SK-N-SH (cell line): Measurements from ENCODE around the gene RIN3. TPM values are rescaled to one million over a fixed set of nuclear protein-coding genes. Genes with fewer than 3 reads are reported as not detected.
A peak's percentile ranks its signal among the peaks of the same experiment; 100 is the strongest.

Experiments used
- CTCF ChIA-PET: fragments of 300-600, 350-600 bp; formaldehyde crosslinking; extraction: SDS; loops from one replicate; lab custom pipeline; 2021; lab: Yijun Ruan, JAX
- POLR2A ChIA-PET: fragments of 350-600 bp; sonication (Branson Sonifier 250); formaldehyde crosslinking; extraction: SDS; loops from one replicate; lab custom pipeline; 2020; ENCODE audit warnings: antibody characterized with exemption, inconsistent platforms; lab: Yijun Ruan, JAX
- DNase-seq: peaks from one replicate; pipeline ENCODE4 v3.0.0; 2012
- H2AFZ ChIP-seq: fragments of 200-600 bp; sonication (generic); 2 replicates; pipeline ENCODE4 v1.8.1; 2016; ENCODE audit warnings: antibody characterized with exemption, mild to moderate bottlenecking, low read depth
- H3F3A ChIP-seq: fragments of 200-600 bp; sonication (generic); replicated peaks from 2 replicates; pipeline ENCODE3; 2016; ENCODE audit warnings: antibody characterized with exemption, mild to moderate bottlenecking; ENCODE audit not compliant: insufficient read depth
- H3K27ac ChIP-seq, 2 experiments: fragments of 200-500 bp in 1 of 2; fragments of 200-600 bp in 1 of 2; sonication (Bioruptor generic) in 1 of 2; sonication (generic), shearing (Covaris generic) in 1 of 2; 2 replicates each; pipeline versions ENCODE4 v1.5.1 to v1.6.1; 2014 to 2016; ENCODE audit warnings: low read depth in 2 of 2, inconsistent platforms in 1 of 2, low read length in 1 of 2, mild to moderate bottlenecking in 1 of 2, mixed read lengths in 1 of 2
- H3K27me3 ChIP-seq: fragments of 200-600 bp; sonication (generic), shearing (Covaris generic); 2 replicates; pipeline ENCODE4 v1.6.1; 2016; ENCODE audit warnings: mixed run types; ENCODE audit not compliant: insufficient read depth
- H3K36me3 ChIP-seq, 2 experiments: fragments of 200-500 bp in 1 of 2; fragments of 200-600 bp in 1 of 2; sonication (Bioruptor generic) in 1 of 2; sonication (generic) in 1 of 2; replicated peaks in 1 of 2; 2 replicates each; pipeline versions ENCODE3 to v1.5.1; 2014 to 2016; ENCODE audit warnings: low read length in 1 of 2, mild to moderate bottlenecking in 1 of 2; ENCODE audit not compliant: insufficient read depth in 2 of 2, control insufficient read depth in 1 of 2
- H3K4me1 ChIP-seq, 2 experiments: fragments of 200-500 bp in 1 of 2; fragments of 200-600 bp in 1 of 2; sonication (Bioruptor generic) in 1 of 2; sonication (generic), shearing (Covaris generic) in 1 of 2; 2 replicates each; pipeline versions ENCODE4 v1.5.1 to v1.6.1; 2014 to 2016; ENCODE audit warnings: low read depth in 1 of 2, low read length in 1 of 2, mixed run types in 1 of 2; ENCODE audit not compliant: insufficient read depth in 2 of 2, control insufficient read depth in 1 of 2
- H3K4me2 ChIP-seq: fragments of 200-600 bp; sonication (generic), shearing (Covaris generic); 2 replicates; pipeline ENCODE4 v1.6.1; 2017; ENCODE audit warnings: mixed run types
- H3K4me3 ChIP-seq, 2 experiments: fragments of 200-500 bp in 1 of 2; fragments of 200-600 bp in 1 of 2; sonication (Bioruptor generic) in 1 of 2; sonication (generic), shearing (Covaris generic) in 1 of 2; 2 replicates each; pipeline versions ENCODE4 v1.5.1 to v1.8.1; 2014 to 2016; ENCODE audit warnings: low read depth in 2 of 2, inconsistent platforms in 1 of 2, low read length in 1 of 2, mild to moderate bottlenecking in 1 of 2, mixed read lengths in 1 of 2, moderate library complexity in 1 of 2
- H3K79me2 ChIP-seq: fragments of 200-600 bp; sonication (generic); 2 replicates; pipeline ENCODE4 v1.8.1; 2017; ENCODE audit warnings: mild to moderate bottlenecking; ENCODE audit not compliant: insufficient read depth
- H3K9ac ChIP-seq: fragments of 200-600 bp; sonication (generic); 2 replicates; pipeline ENCODE4 v1.6.1; 2017; ENCODE audit warnings: mixed run types
- H3K9me2 ChIP-seq: fragments of 200-600 bp; sonication (generic); 2 replicates; pipeline ENCODE4 v1.6.1; 2017; ENCODE audit warnings: mixed run types
- H3K9me3 ChIP-seq: fragments of 200-600 bp; sonication (generic); 2 replicates; pipeline ENCODE4 v1.6.1; 2017; ENCODE audit warnings: mixed run types, mild to moderate bottlenecking, moderate library complexity
- H4K20me1 ChIP-seq: fragments of 200-600 bp; sonication (generic); 2 replicates; pipeline ENCODE4 v1.6.1; 2017; ENCODE audit warnings: mild to moderate bottlenecking, mixed run types; ENCODE audit not compliant: insufficient read depth
- EP300 ChIP-seq, 2 experiments: IDR thresholded peaks; 2 replicates each; pipeline versions ENCODE4 v1.4.0 to v1.6.1; 2012; ENCODE audit warnings: borderline replicate concordance in 1 of 2, low read depth in 1 of 2, low read length in 1 of 2
- EZH2phosphoT487 ChIP-seq: fragments of 200-600 bp; sonication (generic); IDR thresholded peaks from 2 replicates; pipeline ENCODE4 v1.6.1; 2017; ENCODE audit warnings: low read depth, mixed run types, mild to moderate bottlenecking, antibody characterized with exemption, moderate library complexity, borderline replicate concordance
- FOXJ3 ChIP-seq: sonication (generic); formaldehyde crosslinking; IDR thresholded peaks from 2 replicates; pipeline ENCODE4 v1.5.1; 2020; ENCODE audit warnings: mild to moderate bottlenecking, missing genetic modification reagents
- FOXM1 ChIP-seq: IDR thresholded peaks from 2 replicates; pipeline ENCODE4 v1.4.0; 2012; ENCODE audit warnings: low read depth, mild to moderate bottlenecking
- GABPA ChIP-seq: IDR thresholded peaks from 2 replicates; pipeline ENCODE4 v1.4.0; 2012; ENCODE audit warnings: low read depth, mild to moderate bottlenecking
- GATA2 ChIP-seq: sonication (generic); formaldehyde crosslinking; IDR thresholded peaks from 2 replicates; pipeline ENCODE4 v1.5.0; 2020; ENCODE audit warnings: mild to moderate bottlenecking, missing genetic modification reagents
- MXI1 ChIP-seq: IDR thresholded peaks from 2 replicates; pipeline ENCODE4 v1.6.1; 2012; ENCODE audit warnings: mild to moderate bottlenecking, low read depth, low read length, improper control_type of control experiment
- NRF1 ChIP-seq: IDR thresholded peaks from 2 replicates; pipeline ENCODE4 v1.6.1; 2012; ENCODE audit warnings: low read depth, mild to moderate bottlenecking, low read length
- RCOR1 ChIP-seq: fragments of 150-350 bp; IDR thresholded peaks from 2 replicates; pipeline ENCODE4 v1.6.1; 2017; ENCODE audit warnings: antibody characterized with exemption, low read length
- SIN3A ChIP-seq: IDR thresholded peaks from 2 replicates; pipeline ENCODE4 v1.6.1; 2012; ENCODE audit warnings: low read depth, mild to moderate bottlenecking, low read length, moderate library complexity, borderline replicate concordance
- TAF1 ChIP-seq: IDR thresholded peaks from 2 replicates; pipeline ENCODE4 v1.6.1; 2012; ENCODE audit warnings: low read depth, mild to moderate bottlenecking, low read length, moderate library complexity, borderline replicate concordance
- TEAD4 ChIP-seq: IDR thresholded peaks from 2 replicates; pipeline ENCODE4 v1.4.0; 2012; ENCODE audit warnings: mild to moderate bottlenecking, borderline replicate concordance; ENCODE audit not compliant: insufficient read depth
- WGBS: methylation state at CpG from one replicate; pipeline ENCODE4 v1.1.6; 2017; ENCODE audit warnings: low lambda C conversion rate; 5-methylcytosine and 5-hydroxymethylcytosine counted together
- polyA plus RNA-seq, 3 experiments: library from polyadenylated mRNA; depleted of rRNA; stranded (reverse); fragments of >200 nt; gene quantifications; 2 replicates each; pipeline ENCODE4 v1.2.3, GENCODE V29; 2012
- TF ChIP-seq, protein P1 (sequence below): IDR thresholded peaks from 2 replicates; pipeline ENCODE4 v1.4.0; 2012; ENCODE audit warnings: low read depth, borderline replicate concordance
- TF ChIP-seq, protein P2 (sequence below): IDR thresholded peaks from 2 replicates; pipeline ENCODE4 v1.6.1; 2012; ENCODE audit warnings: mild to moderate bottlenecking, low read depth, low read length, moderate library complexity

RIN3 gene
- polyA plus RNA-seq, 1 of the 3 experiments (the other 2 are of a cell fraction), result 12.4 TPM

DNA sequence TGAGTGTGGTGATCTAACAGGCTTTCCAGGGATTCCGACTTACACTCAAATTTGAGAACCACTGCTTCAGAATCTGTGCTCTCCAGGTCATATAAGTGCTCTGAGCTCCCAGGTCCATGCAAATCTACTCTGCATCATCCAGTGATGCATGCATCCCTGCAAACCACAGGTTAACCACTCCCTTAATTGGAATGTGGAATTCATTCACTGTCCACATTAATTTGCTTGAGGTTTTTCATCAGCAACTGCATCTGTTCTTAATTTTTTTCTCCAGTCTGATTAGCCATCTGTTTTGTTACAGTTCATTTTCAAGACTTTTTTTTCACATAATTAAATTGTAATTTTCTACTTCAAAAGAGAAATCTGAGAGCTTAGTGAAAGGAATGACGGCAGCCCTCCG lies 43.4 kb upstream of the RIN3 start (continued):
- no peak for TF ChIP-seq FOXJ3 (CRISPR knock-in tag)
- TF ChIP-seq SIN3A, result no peak
- TF ChIP-seq EP300 (IDR thresholded peaks at IDR 0.05; ENCODE audit: borderline replicate concordance in 1 of 2, low read depth in 1 of 2, low read length in 1 of 2), result peak; percentile 64 to 90; a peak in 3 of 4 replicates
- TF ChIP-seq TAF1, result no peak
- TF ChIP-seq, protein P1, sequence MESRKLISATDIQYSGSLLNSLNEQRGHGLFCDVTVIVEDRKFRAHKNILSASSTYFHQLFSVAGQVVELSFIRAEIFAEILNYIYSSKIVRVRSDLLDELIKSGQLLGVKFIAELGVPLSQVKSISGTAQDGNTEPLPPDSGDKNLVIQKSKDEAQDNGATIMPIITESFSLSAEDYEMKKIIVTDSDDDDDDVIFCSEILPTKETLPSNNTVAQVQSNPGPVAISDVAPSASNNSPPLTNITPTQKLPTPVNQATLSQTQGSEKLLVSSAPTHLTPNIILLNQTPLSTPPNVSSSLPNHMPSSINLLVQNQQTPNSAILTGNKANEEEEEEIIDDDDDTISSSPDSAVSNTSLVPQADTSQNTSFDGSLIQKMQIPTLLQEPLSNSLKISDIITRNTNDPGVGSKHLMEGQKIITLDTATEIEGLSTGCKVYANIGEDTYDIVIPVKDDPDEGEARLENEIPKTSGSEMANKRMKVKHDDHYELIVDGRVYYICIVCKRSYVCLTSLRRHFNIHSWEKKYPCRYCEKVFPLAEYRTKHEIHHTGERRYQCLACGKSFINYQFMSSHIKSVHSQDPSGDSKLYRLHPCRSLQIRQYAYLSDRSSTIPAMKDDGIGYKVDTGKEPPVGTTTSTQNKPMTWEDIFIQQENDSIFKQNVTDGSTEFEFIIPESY, result no peak; the same call in 1 of the 2 replicates
- 0 out of 2 replicates have a peak, but pooled peaks have one; percentile 28 for TF ChIP-seq FOXM1
- TF ChIP-seq, protein P2, sequence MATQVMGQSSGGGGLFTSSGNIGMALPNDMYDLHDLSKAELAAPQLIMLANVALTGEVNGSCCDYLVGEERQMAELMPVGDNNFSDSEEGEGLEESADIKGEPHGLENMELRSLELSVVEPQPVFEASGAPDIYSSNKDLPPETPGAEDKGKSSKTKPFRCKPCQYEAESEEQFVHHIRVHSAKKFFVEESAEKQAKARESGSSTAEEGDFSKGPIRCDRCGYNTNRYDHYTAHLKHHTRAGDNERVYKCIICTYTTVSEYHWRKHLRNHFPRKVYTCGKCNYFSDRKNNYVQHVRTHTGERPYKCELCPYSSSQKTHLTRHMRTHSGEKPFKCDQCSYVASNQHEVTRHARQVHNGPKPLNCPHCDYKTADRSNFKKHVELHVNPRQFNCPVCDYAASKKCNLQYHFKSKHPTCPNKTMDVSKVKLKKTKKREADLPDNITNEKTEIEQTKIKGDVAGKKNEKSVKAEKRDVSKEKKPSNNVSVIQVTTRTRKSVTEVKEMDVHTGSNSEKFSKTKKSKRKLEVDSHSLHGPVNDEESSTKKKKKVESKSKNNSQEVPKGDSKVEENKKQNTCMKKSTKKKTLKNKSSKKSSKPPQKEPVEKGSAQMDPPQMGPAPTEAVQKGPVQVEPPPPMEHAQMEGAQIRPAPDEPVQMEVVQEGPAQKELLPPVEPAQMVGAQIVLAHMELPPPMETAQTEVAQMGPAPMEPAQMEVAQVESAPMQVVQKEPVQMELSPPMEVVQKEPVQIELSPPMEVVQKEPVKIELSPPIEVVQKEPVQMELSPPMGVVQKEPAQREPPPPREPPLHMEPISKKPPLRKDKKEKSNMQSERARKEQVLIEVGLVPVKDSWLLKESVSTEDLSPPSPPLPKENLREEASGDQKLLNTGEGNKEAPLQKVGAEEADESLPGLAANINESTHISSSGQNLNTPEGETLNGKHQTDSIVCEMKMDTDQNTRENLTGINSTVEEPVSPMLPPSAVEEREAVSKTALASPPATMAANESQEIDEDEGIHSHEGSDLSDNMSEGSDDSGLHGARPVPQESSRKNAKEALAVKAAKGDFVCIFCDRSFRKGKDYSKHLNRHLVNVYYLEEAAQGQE, result no peak
- TF ChIP-seq GABPA, result no peak; the same call in 1 of the 2 replicates
- TF ChIP-seq GATA2 (CRISPR knock-in tag), result no peak

DNA sequence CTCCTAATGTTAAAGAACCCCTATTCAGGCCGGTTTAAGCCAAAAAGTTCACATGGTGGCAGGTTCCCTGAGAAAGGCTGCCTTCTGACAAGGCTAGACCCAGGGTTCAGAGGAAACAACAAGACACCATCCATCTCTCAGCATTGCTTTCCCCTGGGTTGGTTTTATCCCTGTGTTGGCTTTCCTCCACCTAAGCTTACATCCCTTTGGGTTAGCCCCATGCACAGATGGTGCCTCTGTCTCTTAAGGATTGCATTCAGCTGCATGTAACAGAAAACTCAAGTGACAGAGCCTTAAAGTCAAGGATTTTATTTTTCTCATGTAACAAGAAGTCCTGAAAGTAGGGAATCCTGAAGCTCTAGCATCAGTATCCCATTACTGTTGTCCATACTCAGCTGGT lies 42.8 kb upstream of the RIN3 start:
- Histone ChIP-seq H3K4me1 (peaks cover 8 to 13% of the 10 kb centered on the region in 2 experiments), H3K9ac (no peak overlapping the region), H3K36me3 (no peaks in the 10 kb centered on the region), H3K4me2 (no peak overlapping the region), H3K9me2 (no peaks in the 10 kb centered on the region), H3K27me3 (no peaks in the 10 kb centered on the region), H3K9me3 (no peaks in the 10 kb centered on the region), H3K4me3 (no peak overlapping the region), H4K20me1 (no peaks in the 10 kb centered on the region), H3K27ac (peak overlapping the region; percentile 35 to 89), H3K79me2 (no peaks in the 10 kb centered on the region), H3F3A (peaks cover 17% of the 10 kb centered on the region), H2AFZ (no peak overlapping the region)
- CTCF ChIA-PET, result no interaction called here
- 22% methylated on average over 1 of the region's 1 CpG for WGBS
- DNase-seq, result no peak
- POLR2A ChIA-PET, result no interaction called here
- TF ChIP-seq TEAD4 (no peak), EZH2phosphoT487 (no peak), MXI1 (no peak), NRF1 (no peak), RCOR1 (no peak)
